ENCODE data around the gene HS3ST6. TPM values are rescaled to one million over a fixed set of nuclear protein-coding genes. Genes with fewer than 3 reads are reported as not detected.

The HS3ST6 gene
- total and polyA plus RNA-seq, 9 of the 15 experiments (the other 6 are each of a cell fraction or from before 2014, with no cell fraction given) = not detected

- TF ChIP-seq TFE3 (CRISPR knock-in tag; IDR thresholded peaks at IDR 0.05) (no peak), SMARCC2 (IDR thresholded peaks at IDR 0.05; ENCODE audit: low read depth) (no peak), FOXP1 (CRISPR knock-in tag; IDR thresholded peaks at IDR 0.05) (0 out of 2 replicates have a peak, but pooled peaks have one; percentile 0), RAD51 (IDR thresholded peaks at IDR 0.05; ENCODE audit: borderline replicate concordance, low read depth) (no peak)
These were observed 47.3 kb upstream of the HS3ST6 start (continued) for GRCh38 chr16:1965396-1966001.

GRCh38 chr16:1964506-1965395 is 46.5 kb upstream of the HS3ST6 start, which contains the start of gene RPS2:
RPS2 (minus strand) TSS chr16:1964826; CDS start chr16:1964625, 201 bp downstream.
- peaks cover 71% of the 10 kb centered on the region for H3K79me2 ChIP-seq (ENCODE audit: control insufficient read depth, insufficient read depth, low read length)
- H3K9me1 ChIP-seq (ENCODE audit: control insufficient read depth, insufficient read depth, low read length) = peaks cover 3% of the 10 kb centered on the region
- ATAC-seq (peak; percentile 73), DNase-seq (ENCODE audit: extremely low read depth in 1 of 4, low spot score in 3 of 4) (peak; percentile 95 to 100 (median 98)), FAIRE-seq (peak; percentile 94)
- peaks cover 35% of the 10 kb centered on the region for H4K20me1 ChIP-seq (replicated peaks; ENCODE audit: control insufficient read depth, insufficient read depth, low read length)
- peak within 1 kb of the TSS; percentile 85 for H3K27ac ChIP-seq (ENCODE audit: extremely low read depth, low read depth, low read length)
- peak within 1 kb of the TSS; percentile 94 to 100 for H3K9ac ChIP-seq (ENCODE audit: insufficient read depth in 1 of 2, low read depth in 2 of 2, low read length in 2 of 2)
- intact Hi-C loops (cut with micrococcal nuclease) = loop anchor here (2.0 kb wide), 1 partner anchor 22 kb away; the partner anchor contains the start of gene MSRB1
- in situ Hi-C loops (cut with MboI) = no loop called here
- peaks cover 38% of the 10 kb centered on the region for H3K36me3 ChIP-seq (ENCODE audit: control insufficient read depth, insufficient read depth, low read length)
- peak within 1 kb of the TSS; percentile 89 for H3K4me3 ChIP-seq
- TSS peak; percentile 82 for BruUV-seq (replicated peaks)
- no peaks in the 10 kb centered on the region for H3K27me3 ChIP-seq (ENCODE audit: control insufficient read depth in 2 of 2, insufficient read depth in 2 of 2, low read length in 2 of 2)
- WGBS (ENCODE audit: insufficient coverage, low coverage, missing lambda C conversion rate) = under 1% methylated on average over 76 of the region's 97 CpGs
- H3K4me2 ChIP-seq (ENCODE audit: insufficient read depth, low read length) = peak within 1 kb of the TSS; percentile 100
- H3K4me1 ChIP-seq (replicated peaks in 1 of 2; ENCODE audit: control insufficient read depth in 2 of 2, insufficient read depth in 2 of 2, low read length in 2 of 2) = peaks cover 8 to 50% of the 10 kb centered on the region in 2 experiments; a peak in 3 of 5 replicates
- peak within 1 kb of the TSS; percentile 73 for H2AFZ ChIP-seq (ENCODE audit: low read depth, low read length)
- no peaks in the 10 kb centered on the region for H3K9me3 ChIP-seq (replicated peaks; ENCODE audit: control insufficient read depth, insufficient read depth, low read depth, low read length)
- CTCF ChIA-PET (ENCODE audit: low intra/inter-chr PET ratio) = interaction anchor here (0.7 kb wide), 1 partner anchor 35 kb away, joined by 3 read pairs; no protein-coding TSS in a partner anchor
- POLR2A ChIA-PET = interaction anchor here (0.6 to 3.9 kb wide), 67 partner anchors 8 to 923 kb away, joined by 3 to 103 read pairs (median 4); partner anchors contain the start of genes E4F1, FAHD1, GFER and HAGH
- TF ChIP-seq ZNF263 (CRISPR knock-in tag; IDR thresholded peaks at IDR 0.05; ENCODE audit: borderline replicate concordance) (peak; percentile 65), RBM22 (IDR thresholded peaks at IDR 0.05; ENCODE audit: low read depth, low read length, poor library complexity, severe bottlenecking) (peak; percentile 97), ZNF57 (CRISPR knock-in tag; IDR thresholded peaks at IDR 0.05) (no peak), ZBTB26 (CRISPR knock-in tag; IDR thresholded peaks at IDR 0.05) (peak; percentile 86; the same call in 1 of the 2 replicates), PHB2 (IDR thresholded peaks at IDR 0.05; ENCODE audit: low read depth) (no peak), TCF7 (IDR thresholded peaks at IDR 0.05; ENCODE audit: borderline replicate concordance) (peak; percentile 55; the same call in 1 of the 2 replicates), MYC (IDR thresholded peaks at IDR 0.05; ENCODE audit: low read depth, low read length) (peak; percentile 99), MYC (CRISPR knock-in tag; IDR thresholded peaks at IDR 0.05; ENCODE audit: borderline replicate concordance, low read depth) (peak; percentile 97; the same call in 1 of the 2 replicates), JUN (IDR thresholded peaks at IDR 0.05; ENCODE audit: borderline replicate concordance, low read depth, low read length) (peak; percentile 53; the same call in 1 of the 2 replicates), JUN (CRISPR knock-in tag; IDR thresholded peaks at IDR 0.05; ENCODE audit: borderline replicate concordance) (no peak; the same call in 1 of the 2 replicates), TCF3 (CRISPR knock-in tag; IDR thresholded peaks at IDR 0.05) (0 out of 2 replicates have a peak, but pooled peaks have one; percentile 5), FUS (optimal IDR thresholded peaks at IDR 0.05; ENCODE audit: low read depth, low read length) (peak; percentile 49)
